Upper lobe of left lung (tissue), 6 donors: ENCODE data around the gene LEAP2. TPM values are rescaled to one million over a fixed set of nuclear protein-coding genes. Genes with fewer than 3 reads are reported as not detected.
"Not testable (repeated sequence)": the region's sequence is repeated elsewhere in the genome, so short reads cannot be mapped to it uniquely, and the experiment has no call there.

Experiments used
- ATAC-seq, 2 donors: fragments of 200-7000 bp; cut with Tn5 transposase; one replicate each; pipeline ENCODE4 v1.9.1; 2022; ENCODE audit warnings: mild to moderate bottlenecking in 2 of 2, moderate library complexity in 2 of 2; ENCODE audit not compliant: low FRiP score in 2 of 2
- DNase-seq, 2 donors: peaks; one replicate each; pipeline ENCODE4 v3.0.0-alpha.2; 2019 to 2020
- H3K27ac ChIP-seq, 4 donors: fragments of 200-600 bp; sonication (generic); one replicate each; pipeline ENCODE4 v1.5.1; 2016 to 2019
- H3K27me3 ChIP-seq, 4 donors: fragments of 200-600 bp; sonication (generic); one replicate each; pipeline ENCODE4 v1.5.1; 2017 to 2019
- H3K36me3 ChIP-seq, 4 donors: fragments of 200-600 bp; sonication (generic); one replicate each; pipeline ENCODE4 v1.5.1; 2016 to 2019
- H3K4me1 ChIP-seq, 4 donors: fragments of 200-600 bp; sonication (generic); one replicate each; pipeline ENCODE4 v1.5.1; 2018 to 2019
- H3K4me3 ChIP-seq, 4 donors: fragments of 200-600 bp; sonication (generic); one replicate each; pipeline ENCODE4 v1.5.1; 2017 to 2019; ENCODE audit warnings: mild to moderate bottlenecking in 2 of 4, moderate library complexity in 1 of 4
- H3K9me3 ChIP-seq, 4 donors: fragments of 200-600 bp; sonication (generic); one replicate each; pipeline ENCODE4 v1.5.1; 2018 to 2019
- EP300 ChIP-seq, 4 donors: sonication (generic); formaldehyde crosslinking; IDR thresholded peaks; one replicate each; pipeline ENCODE4 v1.5.1; 2017; ENCODE audit warnings: antibody characterized with exemption in 4 of 4, control low read depth in 2 of 4
- POLR2A ChIP-seq, 4 donors: fragments of 450-650 bp; IDR thresholded peaks; one replicate each; pipeline ENCODE4 v1.5.1; 2016 to 2017; ENCODE audit warnings: antibody characterized with exemption in 4 of 4, mild to moderate bottlenecking in 2 of 4
- POLR2AphosphoS5 ChIP-seq, 2 donors: sonication (generic); formaldehyde crosslinking; IDR thresholded peaks; one replicate each; pipeline ENCODE4 v1.5.1; 2017; ENCODE audit warnings: antibody characterized with exemption in 2 of 2
- WGBS, 2 donors: methylation state at CpG; one replicate each; pipeline ENCODE4 v1.1.5; 2017 to 2018; 5-methylcytosine and 5-hydroxymethylcytosine counted together
- total RNA-seq, 6 donors: library from RNA; depleted of rRNA in 4 of 6; stranded (reverse); fragments of >200 nt in 4 of 6; gene quantifications; one replicate each; pipeline versions ENCODE4 v1.1.0 to v1.2.1, GENCODE V29; 2016 to 2021
- TF ChIP-seq, protein P1 (sequence below), 6 experiments: fragments of 450-650 bp in 4 of 6; fragments of 200-600 bp in 2 of 6; sonication (generic) in 2 of 6; IDR thresholded peaks; one replicate each; pipeline ENCODE4 v1.5.1; 2016 to 2019; ENCODE audit warnings: antibody characterized with exemption in 6 of 6
- donor health status: DM: no; HTN: no; CAD: no; lungs with moderate emphysema.
- donor health status: DM: no; HTN: yes; CAD: no; lungs with severe emphysema.

LEAP2 gene
- total RNA-seq, 6 donors from 2014 or later, result 0.61 to 2.2 (median 0.89) TPM

DNA sequence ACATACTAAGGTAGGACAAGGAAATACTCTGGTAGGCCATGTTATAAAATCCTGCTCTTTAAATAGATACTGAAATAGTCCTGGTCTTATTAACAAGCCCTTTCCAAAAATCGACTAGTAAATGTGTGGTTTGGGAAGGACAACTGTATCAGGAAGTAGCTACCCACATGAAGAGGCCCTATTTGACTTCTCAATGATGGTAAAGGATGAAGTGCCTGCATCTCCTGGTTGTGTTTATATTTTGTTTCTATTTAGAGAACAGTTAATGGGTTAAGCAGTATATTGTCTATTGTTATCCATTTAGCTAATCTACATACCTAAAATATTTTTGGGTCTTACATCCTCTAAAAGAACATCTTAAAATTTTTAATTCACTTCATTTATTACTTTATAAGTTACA is 19.7 kb upstream of the LEAP2 start:
- no peak overlapping the region for H3K4me3 ChIP-seq
- H3K36me3 ChIP-seq, result no peaks in the 10 kb centered on the region
- 5 to 17% methylated on average over 1 of the region's 1 CpG for WGBS, 2 donors
- H3K27me3 ChIP-seq, result no peaks in the 10 kb centered on the region
- H3K4me1 ChIP-seq, result peaks cover 0 to 5% (median 2%) of the 10 kb centered on the region in 4 donors
- ATAC-seq, result no peak
- DNase-seq, result no peak
- no peak overlapping the region for H3K27ac ChIP-seq
- no peak for TF ChIP-seq POLR2AphosphoS5 (IDR thresholded peaks at IDR 0.05)
- TF ChIP-seq EP300 (IDR thresholded peaks at IDR 0.05), result no peak
- TF ChIP-seq, protein P1, sequence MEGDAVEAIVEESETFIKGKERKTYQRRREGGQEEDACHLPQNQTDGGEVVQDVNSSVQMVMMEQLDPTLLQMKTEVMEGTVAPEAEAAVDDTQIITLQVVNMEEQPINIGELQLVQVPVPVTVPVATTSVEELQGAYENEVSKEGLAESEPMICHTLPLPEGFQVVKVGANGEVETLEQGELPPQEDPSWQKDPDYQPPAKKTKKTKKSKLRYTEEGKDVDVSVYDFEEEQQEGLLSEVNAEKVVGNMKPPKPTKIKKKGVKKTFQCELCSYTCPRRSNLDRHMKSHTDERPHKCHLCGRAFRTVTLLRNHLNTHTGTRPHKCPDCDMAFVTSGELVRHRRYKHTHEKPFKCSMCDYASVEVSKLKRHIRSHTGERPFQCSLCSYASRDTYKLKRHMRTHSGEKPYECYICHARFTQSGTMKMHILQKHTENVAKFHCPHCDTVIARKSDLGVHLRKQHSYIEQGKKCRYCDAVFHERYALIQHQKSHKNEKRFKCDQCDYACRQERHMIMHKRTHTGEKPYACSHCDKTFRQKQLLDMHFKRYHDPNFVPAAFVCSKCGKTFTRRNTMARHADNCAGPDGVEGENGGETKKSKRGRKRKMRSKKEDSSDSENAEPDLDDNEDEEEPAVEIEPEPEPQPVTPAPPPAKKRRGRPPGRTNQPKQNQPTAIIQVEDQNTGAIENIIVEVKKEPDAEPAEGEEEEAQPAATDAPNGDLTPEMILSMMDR (IDR thresholded peaks at IDR 0.05), result no peak
- no peaks in the 10 kb centered on the region for H3K9me3 ChIP-seq

DNA sequence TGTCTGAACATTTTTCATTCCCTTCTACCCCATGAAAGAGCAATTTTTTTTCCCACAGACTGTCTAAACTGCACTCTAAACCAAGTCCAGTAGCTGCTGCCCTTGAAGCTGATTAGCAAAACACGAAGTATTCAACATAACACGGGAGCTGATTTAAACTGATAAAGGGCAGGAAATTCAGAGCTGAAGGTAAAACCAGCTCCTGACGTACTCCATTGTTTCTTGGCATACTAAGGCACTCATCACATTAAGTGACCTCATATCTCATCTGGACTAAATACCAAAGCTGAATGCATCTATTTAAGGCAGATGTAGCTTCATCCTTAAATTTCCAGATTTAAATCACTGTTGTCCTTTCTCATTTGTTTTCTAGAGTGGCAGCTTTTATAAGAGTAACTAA is 19.2 kb upstream of the LEAP2 start:
- DNase-seq (no peak), ATAC-seq (no peak)
- Histone ChIP-seq H3K36me3 (no peaks in the 10 kb centered on the region), H3K4me1 (peaks cover 0 to 5% (median 2%) of the 10 kb centered on the region in 4 donors), H3K27me3 (no peaks in the 10 kb centered on the region), H3K4me3 (no peak overlapping the region), H3K9me3 (no peaks in the 10 kb centered on the region), H3K27ac (no peak overlapping the region)
- WGBS, 2 donors, result 28 to 46% methylated on average over 3 of the region's 3 CpGs
- TF ChIP-seq EP300 (IDR thresholded peaks at IDR 0.05) (no peak), POLR2A (IDR thresholded peaks at IDR 0.05) (no peak), POLR2AphosphoS5 (IDR thresholded peaks at IDR 0.05) (no peak)
- TF ChIP-seq, protein P1 (IDR thresholded peaks at IDR 0.05), result no peak

DNA sequence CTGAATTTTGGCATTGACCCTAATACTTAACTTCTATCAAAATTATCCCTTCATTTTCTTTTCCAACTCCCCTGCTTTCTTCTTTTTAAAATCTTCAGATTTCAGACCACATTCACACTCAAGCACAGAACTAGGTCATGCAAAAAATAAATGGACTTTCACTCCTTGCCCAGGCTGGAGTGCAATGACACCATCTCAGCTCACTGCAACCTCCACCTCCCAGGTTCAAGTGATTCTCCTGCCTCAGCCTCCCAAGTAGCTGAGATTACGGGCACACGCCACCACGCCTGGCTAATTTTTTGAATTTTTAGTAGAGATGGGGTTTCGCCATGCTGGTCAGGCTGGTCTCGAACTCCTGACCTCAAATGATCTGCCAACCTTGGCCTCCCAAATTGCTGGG is 18.5 kb upstream of the LEAP2 start:
- H3K4me1 ChIP-seq, H3K4me3 ChIP-seq, H3K36me3 ChIP-seq, H3K9me3 ChIP-seq, H3K27me3 ChIP-seq, DNase-seq, ATAC-seq, H3K27ac ChIP-seq: not testable (repeated sequence)
- WGBS, 2 donors, result 91 to 97% methylated on average over 5 of the region's 5 CpGs

DNA sequence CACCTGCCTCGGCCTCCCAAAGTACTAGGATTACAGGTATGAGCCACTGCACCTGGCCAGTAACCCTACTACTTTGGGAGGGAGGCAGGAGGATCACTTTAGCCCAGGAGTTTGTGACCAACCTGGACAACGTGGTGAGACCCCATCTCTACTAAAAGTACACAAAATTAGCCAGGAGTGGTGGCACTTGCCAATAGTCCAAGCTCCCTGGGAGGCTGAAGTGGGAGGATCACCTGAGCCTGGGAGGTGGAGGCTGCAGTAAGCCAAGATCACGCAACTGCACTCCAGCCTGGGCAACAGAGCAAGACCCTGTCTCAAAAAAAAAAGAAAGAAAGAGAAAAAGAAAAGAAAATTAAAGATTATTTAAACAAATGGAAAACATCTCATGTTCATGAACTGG is 17.5 kb upstream of the LEAP2 start:
- H3K9me3 ChIP-seq, result no peaks in the 10 kb centered on the region
- ATAC-seq (no peak), DNase-seq (no peak)
- WGBS, 2 donors, result 92 to 97% methylated on average over 3 of the region's 3 CpGs
- TF ChIP-seq EP300 (IDR thresholded peaks at IDR 0.05) (no peak), POLR2AphosphoS5 (IDR thresholded peaks at IDR 0.05) (no peak), POLR2A (IDR thresholded peaks at IDR 0.05) (no peak)
- TF ChIP-seq, protein P1 (IDR thresholded peaks at IDR 0.05), result no peak
- H3K27ac ChIP-seq, result no peak overlapping the region
- peaks cover 0 to 5% (median 2%) of the 10 kb centered on the region in 4 donors for H3K4me1 ChIP-seq
- H3K4me3 ChIP-seq, result no peak overlapping the region
- H3K27me3 ChIP-seq, result no peaks in the 10 kb centered on the region
- H3K36me3 ChIP-seq, result no peaks in the 10 kb centered on the region

DNA sequence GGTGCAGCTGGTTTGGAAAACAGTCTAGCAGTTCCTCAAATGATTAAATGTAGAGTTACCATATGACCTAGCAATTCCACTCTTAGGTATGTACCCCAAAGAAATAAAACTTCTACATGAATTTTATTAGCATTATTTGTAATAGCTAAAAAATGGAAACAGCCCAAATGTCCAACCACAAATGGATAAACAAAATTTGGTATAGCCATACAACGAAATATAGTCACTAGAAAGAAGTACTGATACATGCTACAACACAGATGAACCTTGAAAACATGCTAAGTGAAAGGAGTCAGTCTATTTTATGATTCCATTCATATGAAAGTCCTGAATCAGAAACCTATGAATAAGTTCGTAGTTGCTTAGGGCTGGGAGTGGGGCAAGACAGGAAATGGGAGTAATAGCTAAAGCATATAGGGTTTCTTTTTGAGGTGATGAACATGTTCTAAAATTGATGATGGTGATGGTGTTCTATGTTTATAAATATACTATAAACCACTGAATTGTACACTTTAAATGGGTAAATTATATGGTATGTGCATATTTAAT is 13.5 kb upstream of the LEAP2 start:
- H3K36me3 ChIP-seq, result no peaks in the 10 kb centered on the region
- H3K27ac ChIP-seq, result no peak overlapping the region
- DNase-seq, result no peak
- H3K9me3 ChIP-seq, result no peaks in the 10 kb centered on the region
- TF ChIP-seq POLR2A (IDR thresholded peaks at IDR 0.05) (no peak), EP300 (IDR thresholded peaks at IDR 0.05) (no peak), POLR2AphosphoS5 (IDR thresholded peaks at IDR 0.05) (no peak)
- TF ChIP-seq, protein P1 (IDR thresholded peaks at IDR 0.05), result no peak
- WGBS, 2 donors, result 76 to 83% methylated on average over 2 of the region's 2 CpGs
- no peak for ATAC-seq
- no peaks in the 10 kb centered on the region for H3K27me3 ChIP-seq
- H3K4me1 ChIP-seq, result no peaks in the 10 kb centered on the region
- H3K4me3 ChIP-seq, result no peak overlapping the region
